ENCODE measurements around the gene PAQR5. TPM values are rescaled to one million over a fixed set of nuclear protein-coding genes. Genes with fewer than 3 reads are reported as not detected.

PAQR5 gene
- total RNA-seq, 1 experiment from 2014 or later = 9.4 TPM

DNA sequence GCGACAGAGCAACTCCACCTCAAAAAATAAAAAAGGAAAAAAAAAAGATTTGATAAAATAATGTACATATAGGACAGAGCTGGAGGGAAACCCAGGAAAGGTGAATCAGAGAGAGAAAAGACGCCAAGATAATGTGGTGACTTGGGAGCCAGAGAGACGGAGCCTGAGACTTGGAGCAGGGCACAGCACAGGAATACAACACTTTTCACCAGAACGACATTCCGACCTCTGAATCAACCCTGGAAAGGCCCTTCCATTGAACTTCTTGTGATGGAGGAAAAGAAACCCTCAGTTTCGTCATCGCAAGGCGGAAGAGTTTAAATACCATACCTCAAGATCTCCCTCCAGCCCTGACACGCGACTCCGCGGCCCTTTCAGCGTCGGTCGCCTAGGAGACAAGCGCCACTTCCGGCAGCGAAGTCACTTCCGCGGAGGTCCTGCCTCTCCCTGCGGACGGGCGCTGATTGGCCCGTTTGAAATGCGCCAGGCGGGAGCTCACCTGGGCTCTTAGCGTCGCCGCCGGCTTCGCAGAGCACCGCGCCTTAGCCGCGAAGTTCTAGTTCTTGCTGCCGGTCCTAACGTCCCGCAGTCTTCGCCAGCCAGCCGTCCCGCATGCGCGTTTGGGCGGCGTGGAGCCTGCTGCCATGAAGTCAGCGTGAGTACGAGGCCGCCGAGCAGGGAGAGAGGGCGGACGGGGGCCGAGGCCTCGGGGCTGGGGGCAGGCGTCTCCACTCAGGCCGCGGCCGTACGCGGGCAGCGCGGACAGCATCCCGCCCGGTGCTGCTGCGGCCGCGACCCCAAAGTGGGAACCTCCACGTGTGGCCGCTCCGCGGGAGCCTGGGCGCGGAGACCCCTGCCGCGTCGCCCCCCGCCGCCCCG lies 115.3 kb downstream of the PAQR5 start, which contains the start of gene KIF23 (continued):
- TF ChIP-seq, protein P1, sequence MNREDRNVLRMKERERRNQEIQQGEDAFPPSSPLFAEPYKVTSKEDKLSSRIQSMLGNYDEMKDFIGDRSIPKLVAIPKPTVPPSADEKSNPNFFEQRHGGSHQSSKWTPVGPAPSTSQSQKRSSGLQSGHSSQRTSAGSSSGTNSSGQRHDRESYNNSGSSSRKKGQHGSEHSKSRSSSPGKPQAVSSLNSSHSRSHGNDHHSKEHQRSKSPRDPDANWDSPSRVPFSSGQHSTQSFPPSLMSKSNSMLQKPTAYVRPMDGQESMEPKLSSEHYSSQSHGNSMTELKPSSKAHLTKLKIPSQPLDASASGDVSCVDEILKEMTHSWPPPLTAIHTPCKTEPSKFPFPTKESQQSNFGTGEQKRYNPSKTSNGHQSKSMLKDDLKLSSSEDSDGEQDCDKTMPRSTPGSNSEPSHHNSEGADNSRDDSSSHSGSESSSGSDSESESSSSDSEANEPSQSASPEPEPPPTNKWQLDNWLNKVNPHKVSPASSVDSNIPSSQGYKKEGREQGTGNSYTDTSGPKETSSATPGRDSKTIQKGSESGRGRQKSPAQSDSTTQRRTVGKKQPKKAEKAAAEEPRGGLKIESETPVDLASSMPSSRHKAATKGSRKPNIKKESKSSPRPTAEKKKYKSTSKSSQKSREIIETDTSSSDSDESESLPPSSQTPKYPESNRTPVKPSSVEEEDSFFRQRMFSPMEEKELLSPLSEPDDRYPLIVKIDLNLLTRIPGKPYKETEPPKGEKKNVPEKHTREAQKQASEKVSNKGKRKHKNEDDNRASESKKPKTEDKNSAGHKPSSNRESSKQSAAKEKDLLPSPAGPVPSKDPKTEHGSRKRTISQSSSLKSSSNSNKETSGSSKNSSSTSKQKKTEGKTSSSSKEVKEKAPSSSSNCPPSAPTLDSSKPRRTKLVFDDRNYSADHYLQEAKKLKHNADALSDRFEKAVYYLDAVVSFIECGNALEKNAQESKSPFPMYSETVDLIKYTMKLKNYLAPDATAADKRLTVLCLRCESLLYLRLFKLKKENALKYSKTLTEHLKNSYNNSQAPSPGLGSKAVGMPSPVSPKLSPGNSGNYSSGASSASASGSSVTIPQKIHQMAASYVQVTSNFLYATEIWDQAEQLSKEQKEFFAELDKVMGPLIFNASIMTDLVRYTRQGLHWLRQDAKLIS (CRISPR knock-in tag; IDR thresholded peaks at IDR 0.05; ENCODE audit: borderline replicate concordance) = no peak
- TF ChIP-seq KAT7 (CRISPR knock-in tag; IDR thresholded peaks at IDR 0.05; ENCODE audit: borderline replicate concordance) (0 out of 2 replicates have a peak, but pooled peaks have one; percentile 50), MXD4 (CRISPR knock-in tag; IDR thresholded peaks at IDR 0.05; ENCODE audit: borderline replicate concordance) (no peak), ZNF416 (CRISPR knock-in tag; IDR thresholded peaks at IDR 0.05) (no peak), JAZF1 (CRISPR knock-in tag; IDR thresholded peaks at IDR 0.05) (no peak), FOXJ3 (CRISPR knock-in tag; IDR thresholded peaks at IDR 0.05; ENCODE audit: borderline replicate concordance) (no peak), ZNF138 (CRISPR knock-in tag; conservative IDR thresholded peaks at IDR 0.05) (peak; percentile 94), TCF7 (CRISPR knock-in tag; IDR thresholded peaks at IDR 0.05; ENCODE audit: low read depth) (peak; percentile 65; the same call in 1 of the 2 replicates), ELF4 (CRISPR knock-in tag; IDR thresholded peaks at IDR 0.05; ENCODE audit: low read depth) (peak; percentile 88; the same call in 1 of the 2 replicates), ZBTB21 (CRISPR knock-in tag; IDR thresholded peaks at IDR 0.05; ENCODE audit: borderline replicate concordance) (peak; percentile 91), RORB (CRISPR knock-in tag; IDR thresholded peaks at IDR 0.05) (no peak), SMAD3 (CRISPR knock-in tag; IDR thresholded peaks at IDR 0.05; ENCODE audit: borderline replicate concordance) (peak; percentile 90; the same call in 1 of the 2 replicates), FOXK1 (CRISPR knock-in tag; IDR thresholded peaks at IDR 0.05) (peak; percentile 91), ZNF219 (CRISPR knock-in tag; IDR thresholded peaks at IDR 0.05; ENCODE audit: borderline replicate concordance) (no peak), TEAD1 (CRISPR knock-in tag; IDR thresholded peaks at IDR 0.05) (peak; percentile 73; the same call in 1 of the 2 replicates), ZNF423 (CRISPR knock-in tag; IDR thresholded peaks at IDR 0.05) (no peak), ATF1 (CRISPR knock-in tag; IDR thresholded peaks at IDR 0.05) (0 out of 2 replicates have a peak, but pooled peaks have one; percentile 83), NR1H2 (CRISPR knock-in tag; IDR thresholded peaks at IDR 0.05) (peak; percentile 33; the same call in 1 of the 2 replicates), ZNF317 (CRISPR knock-in tag; IDR thresholded peaks at IDR 0.05; ENCODE audit: borderline replicate concordance, low read depth) (peak; percentile 49; the same call in 1 of the 2 replicates), TEAD4 (CRISPR knock-in tag; IDR thresholded peaks at IDR 0.05) (peak; percentile 10; the same call in 1 of the 2 replicates)
- TF ChIP-seq, protein P2, sequence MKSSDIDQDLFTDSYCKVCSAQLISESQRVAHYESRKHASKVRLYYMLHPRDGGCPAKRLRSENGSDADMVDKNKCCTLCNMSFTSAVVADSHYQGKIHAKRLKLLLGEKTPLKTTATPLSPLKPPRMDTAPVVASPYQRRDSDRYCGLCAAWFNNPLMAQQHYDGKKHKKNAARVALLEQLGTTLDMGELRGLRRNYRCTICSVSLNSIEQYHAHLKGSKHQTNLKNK (CRISPR knock-in tag; IDR thresholded peaks at IDR 0.05) = no peak
- TF ChIP-seq, protein P3, sequence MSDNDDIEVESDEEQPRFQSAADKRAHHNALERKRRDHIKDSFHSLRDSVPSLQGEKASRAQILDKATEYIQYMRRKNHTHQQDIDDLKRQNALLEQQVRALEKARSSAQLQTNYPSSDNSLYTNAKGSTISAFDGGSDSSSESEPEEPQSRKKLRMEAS (CRISPR knock-in tag; IDR thresholded peaks at IDR 0.05) = peak; percentile 97
- TF ChIP-seq, protein P4, sequence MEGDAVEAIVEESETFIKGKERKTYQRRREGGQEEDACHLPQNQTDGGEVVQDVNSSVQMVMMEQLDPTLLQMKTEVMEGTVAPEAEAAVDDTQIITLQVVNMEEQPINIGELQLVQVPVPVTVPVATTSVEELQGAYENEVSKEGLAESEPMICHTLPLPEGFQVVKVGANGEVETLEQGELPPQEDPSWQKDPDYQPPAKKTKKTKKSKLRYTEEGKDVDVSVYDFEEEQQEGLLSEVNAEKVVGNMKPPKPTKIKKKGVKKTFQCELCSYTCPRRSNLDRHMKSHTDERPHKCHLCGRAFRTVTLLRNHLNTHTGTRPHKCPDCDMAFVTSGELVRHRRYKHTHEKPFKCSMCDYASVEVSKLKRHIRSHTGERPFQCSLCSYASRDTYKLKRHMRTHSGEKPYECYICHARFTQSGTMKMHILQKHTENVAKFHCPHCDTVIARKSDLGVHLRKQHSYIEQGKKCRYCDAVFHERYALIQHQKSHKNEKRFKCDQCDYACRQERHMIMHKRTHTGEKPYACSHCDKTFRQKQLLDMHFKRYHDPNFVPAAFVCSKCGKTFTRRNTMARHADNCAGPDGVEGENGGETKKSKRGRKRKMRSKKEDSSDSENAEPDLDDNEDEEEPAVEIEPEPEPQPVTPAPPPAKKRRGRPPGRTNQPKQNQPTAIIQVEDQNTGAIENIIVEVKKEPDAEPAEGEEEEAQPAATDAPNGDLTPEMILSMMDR (IDR thresholded peaks at IDR 0.05) = no peak
- TF ChIP-seq, protein P5, sequence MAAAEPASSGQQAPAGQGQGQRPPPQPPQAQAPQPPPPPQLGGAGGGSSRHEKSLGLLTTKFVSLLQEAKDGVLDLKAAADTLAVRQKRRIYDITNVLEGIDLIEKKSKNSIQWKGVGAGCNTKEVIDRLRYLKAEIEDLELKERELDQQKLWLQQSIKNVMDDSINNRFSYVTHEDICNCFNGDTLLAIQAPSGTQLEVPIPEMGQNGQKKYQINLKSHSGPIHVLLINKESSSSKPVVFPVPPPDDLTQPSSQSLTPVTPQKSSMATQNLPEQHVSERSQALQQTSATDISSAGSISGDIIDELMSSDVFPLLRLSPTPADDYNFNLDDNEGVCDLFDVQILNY (CRISPR knock-in tag; IDR thresholded peaks at IDR 0.05) = peak; percentile 96
- TF ChIP-seq, protein P6, sequence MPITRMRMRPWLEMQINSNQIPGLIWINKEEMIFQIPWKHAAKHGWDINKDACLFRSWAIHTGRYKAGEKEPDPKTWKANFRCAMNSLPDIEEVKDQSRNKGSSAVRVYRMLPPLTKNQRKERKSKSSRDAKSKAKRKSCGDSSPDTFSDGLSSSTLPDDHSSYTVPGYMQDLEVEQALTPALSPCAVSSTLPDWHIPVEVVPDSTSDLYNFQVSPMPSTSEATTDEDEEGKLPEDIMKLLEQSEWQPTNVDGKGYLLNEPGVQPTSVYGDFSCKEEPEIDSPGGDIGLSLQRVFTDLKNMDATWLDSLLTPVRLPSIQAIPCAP (CRISPR knock-in tag; IDR thresholded peaks at IDR 0.05) = peak; percentile 61
- TF ChIP-seq, protein P7, sequence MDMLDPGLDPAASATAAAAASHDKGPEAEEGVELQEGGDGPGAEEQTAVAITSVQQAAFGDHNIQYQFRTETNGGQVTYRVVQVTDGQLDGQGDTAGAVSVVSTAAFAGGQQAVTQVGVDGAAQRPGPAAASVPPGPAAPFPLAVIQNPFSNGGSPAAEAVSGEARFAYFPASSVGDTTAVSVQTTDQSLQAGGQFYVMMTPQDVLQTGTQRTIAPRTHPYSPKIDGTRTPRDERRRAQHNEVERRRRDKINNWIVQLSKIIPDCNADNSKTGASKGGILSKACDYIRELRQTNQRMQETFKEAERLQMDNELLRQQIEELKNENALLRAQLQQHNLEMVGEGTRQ (CRISPR knock-in tag; IDR thresholded peaks at IDR 0.05) = 0 out of 2 replicates have a peak, but pooled peaks have one; percentile 2
- TF ChIP-seq, protein P8, sequence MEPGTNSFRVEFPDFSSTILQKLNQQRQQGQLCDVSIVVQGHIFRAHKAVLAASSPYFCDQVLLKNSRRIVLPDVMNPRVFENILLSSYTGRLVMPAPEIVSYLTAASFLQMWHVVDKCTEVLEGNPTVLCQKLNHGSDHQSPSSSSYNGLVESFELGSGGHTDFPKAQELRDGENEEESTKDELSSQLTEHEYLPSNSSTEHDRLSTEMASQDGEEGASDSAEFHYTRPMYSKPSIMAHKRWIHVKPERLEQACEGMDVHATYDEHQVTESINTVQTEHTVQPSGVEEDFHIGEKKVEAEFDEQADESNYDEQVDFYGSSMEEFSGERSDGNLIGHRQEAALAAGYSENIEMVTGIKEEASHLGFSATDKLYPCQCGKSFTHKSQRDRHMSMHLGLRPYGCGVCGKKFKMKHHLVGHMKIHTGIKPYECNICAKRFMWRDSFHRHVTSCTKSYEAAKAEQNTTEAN (CRISPR knock-in tag; IDR thresholded peaks at IDR 0.05) = peak; percentile 88; the same call in 1 of the 2 replicates

Measured in WTC11 (cell line).